Coronary artery (tissue), 2 donors: ENCODE measurements around the gene TSG101.

ENCODE experiments used
- DNase-seq: peaks from one replicate; pipeline ENCODE4 v3.0.0-alpha.2; 2017; ENCODE audit warnings: low spot score
- H3K27ac ChIP-seq, 2 donors: fragments of 200-600 bp; sonication (generic); one replicate each; pipeline ENCODE4 v1.5.1; 2016 to 2019
- H3K4me3 ChIP-seq: fragments of 200-600 bp; sonication (generic); 2 replicates; pipeline ENCODE4 v1.5.1; 2016; ENCODE audit warnings: mild to moderate bottlenecking, moderate library complexity
- TF ChIP-seq, protein P1 (sequence below): fragments of 200-600 bp; sonication (generic); IDR thresholded peaks from one replicate; pipeline ENCODE4 v1.5.1; 2019; ENCODE audit warnings: antibody characterized with exemption

TSG101 gene, protein sequence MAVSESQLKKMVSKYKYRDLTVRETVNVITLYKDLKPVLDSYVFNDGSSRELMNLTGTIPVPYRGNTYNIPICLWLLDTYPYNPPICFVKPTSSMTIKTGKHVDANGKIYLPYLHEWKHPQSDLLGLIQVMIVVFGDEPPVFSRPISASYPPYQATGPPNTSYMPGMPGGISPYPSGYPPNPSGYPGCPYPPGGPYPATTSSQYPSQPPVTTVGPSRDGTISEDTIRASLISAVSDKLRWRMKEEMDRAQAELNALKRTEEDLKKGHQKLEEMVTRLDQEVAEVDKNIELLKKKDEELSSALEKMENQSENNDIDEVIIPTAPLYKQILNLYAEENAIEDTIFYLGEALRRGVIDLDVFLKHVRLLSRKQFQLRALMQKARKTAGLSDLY

DNA sequence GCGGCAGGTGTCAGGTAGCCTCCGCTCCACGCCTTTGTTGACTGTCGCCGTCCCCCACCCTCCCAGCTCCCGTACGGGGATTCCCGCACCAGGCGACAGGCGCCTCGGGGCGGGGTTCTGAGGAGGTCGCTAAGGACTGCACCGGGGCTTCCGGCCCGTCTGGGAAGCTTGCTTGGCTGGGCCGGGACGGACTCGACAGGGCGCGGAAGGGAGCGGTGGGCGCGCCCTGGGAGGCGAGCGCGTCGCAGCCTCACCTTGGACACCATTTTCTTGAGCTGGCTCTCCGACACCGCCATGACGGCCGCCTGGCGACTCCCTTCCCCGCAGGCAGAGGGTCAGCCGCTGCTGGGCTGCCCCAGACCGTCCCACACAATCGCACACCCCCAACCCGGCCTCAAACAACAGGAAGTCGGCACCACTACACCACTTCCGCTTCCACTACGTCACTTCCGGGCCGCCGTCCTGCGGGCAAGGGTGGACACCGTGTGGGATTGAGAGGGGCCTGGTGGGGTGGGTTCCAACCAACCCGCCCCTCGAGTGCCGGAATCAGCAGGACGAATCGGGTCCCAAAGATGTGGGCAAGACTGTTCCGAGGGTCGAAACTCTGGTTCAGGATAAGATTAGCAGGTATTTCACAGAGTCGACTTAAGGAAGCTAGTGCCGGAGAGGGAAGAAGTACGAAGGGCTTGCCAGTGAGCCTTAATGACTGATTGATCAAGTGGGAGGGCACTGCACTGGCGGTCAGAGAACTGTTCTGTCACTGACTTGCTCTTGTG is at the start of gene TSG101:
TSG101 (minus strand) TSS at position 422 of the 776 bp plus-strand sequence; CDS start at position 296, 126 bp downstream.
- TF ChIP-seq, protein P1, sequence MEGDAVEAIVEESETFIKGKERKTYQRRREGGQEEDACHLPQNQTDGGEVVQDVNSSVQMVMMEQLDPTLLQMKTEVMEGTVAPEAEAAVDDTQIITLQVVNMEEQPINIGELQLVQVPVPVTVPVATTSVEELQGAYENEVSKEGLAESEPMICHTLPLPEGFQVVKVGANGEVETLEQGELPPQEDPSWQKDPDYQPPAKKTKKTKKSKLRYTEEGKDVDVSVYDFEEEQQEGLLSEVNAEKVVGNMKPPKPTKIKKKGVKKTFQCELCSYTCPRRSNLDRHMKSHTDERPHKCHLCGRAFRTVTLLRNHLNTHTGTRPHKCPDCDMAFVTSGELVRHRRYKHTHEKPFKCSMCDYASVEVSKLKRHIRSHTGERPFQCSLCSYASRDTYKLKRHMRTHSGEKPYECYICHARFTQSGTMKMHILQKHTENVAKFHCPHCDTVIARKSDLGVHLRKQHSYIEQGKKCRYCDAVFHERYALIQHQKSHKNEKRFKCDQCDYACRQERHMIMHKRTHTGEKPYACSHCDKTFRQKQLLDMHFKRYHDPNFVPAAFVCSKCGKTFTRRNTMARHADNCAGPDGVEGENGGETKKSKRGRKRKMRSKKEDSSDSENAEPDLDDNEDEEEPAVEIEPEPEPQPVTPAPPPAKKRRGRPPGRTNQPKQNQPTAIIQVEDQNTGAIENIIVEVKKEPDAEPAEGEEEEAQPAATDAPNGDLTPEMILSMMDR, result no peak
- peak within 1 kb of the TSS; percentile 90 to 97 for H3K27ac ChIP-seq
- peak within 1 kb of the TSS; percentile 92 for H3K4me3 ChIP-seq
- peak; percentile 94 for DNase-seq

DNA sequence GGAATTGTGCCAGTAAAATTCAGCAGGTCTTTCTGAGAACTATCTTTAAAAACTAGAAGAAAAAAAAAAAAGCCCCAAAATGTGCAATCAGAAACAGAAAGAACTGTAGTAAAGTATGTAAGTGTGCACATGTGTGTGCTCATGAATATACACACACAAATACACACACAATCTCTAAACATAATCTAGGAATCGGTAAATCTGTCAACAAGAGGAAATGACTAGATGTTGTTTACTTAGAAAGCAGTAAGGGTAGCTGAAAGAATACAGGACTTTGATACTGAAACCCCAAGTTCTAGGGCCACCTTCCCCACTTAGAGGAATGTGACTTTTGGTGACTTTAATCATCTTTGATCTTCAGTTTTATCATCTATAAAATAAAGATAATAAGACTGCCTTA is 48.6 kb upstream of the TSG101 start:
- Histone ChIP-seq H3K4me3 (no peak overlapping the region), H3K27ac (no peak overlapping the region)
- DNase-seq, result no peak
- TF ChIP-seq, protein P1, result no peak

DNA sequence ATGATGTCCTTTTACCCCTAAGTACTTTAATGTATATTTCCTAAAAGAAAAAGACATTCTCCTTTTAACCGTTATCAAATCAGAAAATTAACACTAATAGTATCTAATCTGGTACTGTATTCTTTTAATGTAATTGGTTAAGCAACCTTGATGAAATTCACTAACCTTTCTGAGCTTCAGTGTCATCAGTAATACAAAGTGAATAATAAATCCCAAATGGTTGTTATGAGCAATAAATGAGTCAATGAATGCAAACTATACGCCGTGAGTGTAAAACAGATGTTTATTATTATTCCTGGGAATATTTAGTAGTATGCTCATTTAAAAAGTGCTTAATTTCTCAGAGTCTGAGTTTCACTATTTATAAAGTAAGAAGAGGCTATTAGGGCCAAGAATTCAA is 40.3 kb upstream of the TSG101 start:
- Histone ChIP-seq H3K27ac (no peak overlapping the region), H3K4me3 (no peak overlapping the region)
- DNase-seq, result no peak
- TF ChIP-seq, protein P1, result no peak

DNA sequence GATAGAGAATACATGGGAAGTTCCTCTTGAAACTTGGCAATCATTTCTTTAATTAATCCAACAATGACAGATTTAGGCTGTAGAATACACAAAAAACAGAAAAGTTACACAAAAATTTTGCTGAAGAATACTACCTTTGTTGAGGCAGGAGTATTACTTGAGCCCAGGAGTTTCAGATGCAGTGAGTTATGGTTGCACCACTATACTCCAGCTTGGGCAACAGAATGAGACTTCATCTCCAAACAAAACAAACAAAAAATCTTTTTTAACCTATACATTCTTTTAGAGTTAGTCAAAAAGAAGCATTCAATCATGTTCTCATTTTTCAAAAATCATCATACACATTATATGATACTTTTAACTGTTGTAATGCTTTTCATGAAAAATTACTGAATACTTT is 39.7 kb upstream of the TSG101 start:
- no peak for DNase-seq
- H3K27ac ChIP-seq, result no peak overlapping the region
- no peak overlapping the region for H3K4me3 ChIP-seq
- TF ChIP-seq, protein P1, result no peak

DNA sequence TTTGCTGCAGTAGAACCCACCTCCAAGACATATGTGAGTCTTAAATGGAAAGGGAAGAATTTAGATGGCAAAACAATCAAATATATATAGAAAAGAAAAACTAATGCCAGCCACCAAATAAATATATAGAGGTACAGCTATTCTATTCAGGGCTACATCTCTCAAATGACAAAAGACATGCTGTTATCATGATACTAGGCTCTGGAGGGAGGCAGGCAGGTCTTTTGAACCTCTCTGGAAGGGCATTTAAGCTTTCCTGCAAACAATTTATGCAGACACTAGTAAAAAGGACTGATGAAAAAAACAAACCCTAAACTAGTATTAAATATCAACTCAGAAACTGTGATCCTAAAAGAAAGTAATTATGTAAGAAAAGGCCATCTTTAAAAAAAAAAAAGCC is 37.4 kb upstream of the TSG101 start:
- Histone ChIP-seq H3K4me3 (no peak overlapping the region), H3K27ac (no peak overlapping the region)
- TF ChIP-seq, protein P1, result no peak
- DNase-seq, result no peak

DNA sequence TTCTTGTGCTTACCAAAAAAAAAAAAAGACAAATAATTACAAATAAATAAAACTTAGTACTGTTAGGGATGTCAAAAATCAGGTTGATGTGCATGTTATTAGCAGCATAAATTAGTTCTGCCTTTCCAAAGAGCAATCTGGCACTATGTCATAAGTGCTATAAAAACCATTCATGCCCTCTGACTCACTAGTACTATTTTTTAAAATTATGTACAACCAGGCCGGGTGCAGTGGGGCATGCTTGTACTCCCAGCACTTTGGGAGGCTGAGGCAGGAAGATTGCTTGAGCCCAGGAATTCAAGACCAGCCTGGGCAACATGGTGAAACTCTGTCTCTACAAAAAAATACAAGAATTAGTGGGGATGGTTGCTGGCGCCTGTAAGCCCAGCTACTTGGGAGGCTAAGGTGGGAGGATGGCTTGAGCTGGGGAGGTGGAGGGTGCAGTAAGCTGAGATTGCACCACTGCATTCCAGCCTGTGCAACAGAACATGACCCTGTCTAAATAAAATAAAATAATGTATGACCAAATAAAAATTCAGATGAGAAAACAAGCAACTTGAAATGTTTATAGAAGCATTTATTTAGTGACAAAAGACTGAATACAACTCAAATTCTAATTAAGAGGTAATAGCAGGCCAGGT is 36.5 kb upstream of the TSG101 start:
- TF ChIP-seq, protein P1, result no peak
- Histone ChIP-seq H3K4me3 (no peak overlapping the region), H3K27ac (no peak overlapping the region)

More for the DNA sequence above, 36.5 kb upstream of the TSG101 start:
- DNase-seq, result no peak
